ENCODE measurements around the gene GFOD2.
"Not testable (repeated sequence)": the region's sequence is repeated elsewhere in the genome, so short reads cannot be mapped to it uniquely, and the experiment has no call there.

The GFOD2 gene, protein sequence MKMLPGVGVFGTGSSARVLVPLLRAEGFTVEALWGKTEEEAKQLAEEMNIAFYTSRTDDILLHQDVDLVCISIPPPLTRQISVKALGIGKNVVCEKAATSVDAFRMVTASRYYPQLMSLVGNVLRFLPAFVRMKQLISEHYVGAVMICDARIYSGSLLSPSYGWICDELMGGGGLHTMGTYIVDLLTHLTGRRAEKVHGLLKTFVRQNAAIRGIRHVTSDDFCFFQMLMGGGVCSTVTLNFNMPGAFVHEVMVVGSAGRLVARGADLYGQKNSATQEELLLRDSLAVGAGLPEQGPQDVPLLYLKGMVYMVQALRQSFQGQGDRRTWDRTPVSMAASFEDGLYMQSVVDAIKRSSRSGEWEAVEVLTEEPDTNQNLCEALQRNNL

DNA sequence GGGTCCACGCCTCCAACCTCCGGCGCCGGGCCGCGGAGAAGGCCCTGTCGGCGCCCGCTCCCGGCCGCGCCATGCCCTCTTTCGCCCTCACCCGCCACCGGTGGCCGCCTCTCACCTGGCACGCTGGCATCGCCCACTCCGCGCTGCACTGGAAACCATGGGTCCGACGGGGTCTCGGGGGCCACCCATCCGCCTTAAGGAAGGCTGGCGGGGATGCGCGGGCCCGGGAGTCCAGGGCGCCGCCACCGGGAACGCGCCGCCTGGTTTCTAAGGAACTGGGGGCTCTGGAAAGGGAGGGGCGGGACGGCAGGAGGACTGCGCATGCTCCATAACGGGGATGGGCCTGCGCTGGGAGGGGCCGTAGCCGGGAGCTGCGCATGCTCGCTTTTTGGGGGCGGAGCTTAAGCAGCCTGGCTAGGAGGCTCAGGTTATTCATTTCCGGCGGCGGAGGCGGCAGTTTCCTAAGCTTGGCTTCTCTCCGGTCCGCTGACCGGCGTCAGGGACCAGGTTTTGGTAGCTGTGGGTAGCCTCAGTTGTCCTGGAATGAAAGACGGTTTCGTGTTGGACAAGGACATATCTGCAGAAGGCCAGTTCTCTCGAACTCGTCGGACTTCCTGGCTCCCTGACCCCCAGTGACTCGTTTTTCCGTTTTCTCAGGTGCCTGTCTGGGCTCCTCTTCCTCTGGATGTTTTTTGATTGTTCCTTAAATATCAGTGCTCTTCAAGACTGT lies at the start of gene GFOD2:
GFOD2 (minus strand) TSS at position 269 of the 730 bp plus-strand sequence. CDS start 33,601 bp downstream, outside the sequence.
- DNase-seq (ENCODE audit: low spot score), result peak; percentile 100

DNA sequence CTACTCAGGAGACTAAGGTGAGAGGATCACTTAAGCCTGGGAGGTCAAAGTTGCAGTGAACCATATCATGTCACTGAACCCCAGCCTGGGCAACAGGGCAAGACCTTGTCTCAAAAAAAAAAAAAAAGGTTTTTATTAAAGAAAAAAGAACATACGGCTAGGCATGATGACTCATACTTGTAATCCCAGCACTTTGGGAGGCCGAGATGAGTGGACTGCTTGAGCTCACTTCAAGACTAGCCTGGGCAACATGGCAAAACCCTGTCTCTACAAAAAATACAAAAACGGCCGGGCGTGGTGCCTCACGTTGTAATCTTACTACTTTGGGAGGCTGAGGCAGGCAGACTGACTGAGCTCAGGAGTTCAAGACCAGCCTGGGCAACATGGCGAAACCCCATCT lies 48.8 kb upstream of the GFOD2 start:
- no peak for DNase-seq (ENCODE audit: low spot score)

DNA sequence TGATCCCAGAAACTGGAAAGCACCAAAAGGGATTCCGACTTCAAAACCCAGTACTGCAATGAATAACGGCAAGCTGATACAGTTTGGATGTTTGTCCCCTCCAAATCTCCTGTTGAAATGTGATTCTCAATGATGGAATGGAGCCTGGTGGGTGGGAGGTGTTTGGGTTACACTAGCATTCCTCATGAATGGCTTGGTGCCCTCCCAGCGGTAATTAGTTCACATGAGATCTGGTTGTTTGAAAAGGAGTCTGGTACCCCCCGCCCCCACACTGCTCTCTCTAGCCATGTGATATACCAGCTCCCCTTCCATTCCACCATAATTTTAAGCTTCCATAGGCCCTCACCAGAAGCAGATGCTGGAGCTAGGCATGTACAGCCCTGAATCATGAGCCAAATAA lies 47.2 kb upstream of the GFOD2 start:
- no peak for DNase-seq (ENCODE audit: low spot score)

DNA sequence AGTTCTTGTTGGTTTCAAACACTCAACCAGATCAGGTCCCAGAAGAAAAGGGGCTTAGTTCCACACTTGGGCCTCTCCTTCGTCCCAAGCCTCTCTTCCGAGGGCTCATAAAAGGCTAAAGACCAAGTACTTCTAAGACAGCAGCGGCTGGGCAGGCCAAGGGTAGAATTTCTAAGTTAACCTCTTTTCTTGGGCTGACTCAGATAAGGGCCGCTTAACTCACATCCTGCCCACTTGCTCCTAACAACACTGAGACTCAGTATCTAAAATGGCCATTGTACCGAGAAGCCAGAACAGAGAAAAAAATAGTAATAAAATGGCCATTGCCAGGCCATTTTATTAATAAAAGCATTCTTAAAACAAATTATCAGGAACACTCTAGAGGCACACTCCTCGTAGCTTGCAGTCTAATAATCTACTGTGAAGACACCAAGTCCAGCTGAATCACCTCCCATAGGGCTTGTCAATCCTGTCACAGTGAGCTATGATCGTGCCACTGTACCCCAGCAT lies 45.1 kb upstream of the GFOD2 start:
- DNase-seq (ENCODE audit: low spot score), result no peak

DNA sequence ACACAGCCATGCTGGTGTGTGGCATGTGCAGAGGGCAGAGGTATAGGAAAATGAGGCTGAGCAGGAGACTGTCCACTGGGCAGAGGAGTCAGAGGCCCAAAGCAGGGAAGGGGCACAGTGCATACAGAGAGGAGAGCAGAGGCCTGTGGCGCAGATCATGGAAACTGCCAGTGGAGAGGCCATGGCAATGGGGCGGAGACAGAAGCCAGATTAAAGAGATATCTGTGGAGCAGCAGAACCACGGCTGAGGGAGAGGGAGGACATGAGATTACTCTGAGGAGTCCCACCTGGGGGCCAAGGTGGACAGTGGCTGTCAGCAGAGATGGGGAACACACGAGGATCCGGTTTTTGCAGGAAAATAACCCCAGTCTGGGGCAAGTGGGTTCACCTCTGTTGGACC lies 44.0 kb upstream of the GFOD2 start:
- DNase-seq (ENCODE audit: low spot score), result no peak

DNA sequence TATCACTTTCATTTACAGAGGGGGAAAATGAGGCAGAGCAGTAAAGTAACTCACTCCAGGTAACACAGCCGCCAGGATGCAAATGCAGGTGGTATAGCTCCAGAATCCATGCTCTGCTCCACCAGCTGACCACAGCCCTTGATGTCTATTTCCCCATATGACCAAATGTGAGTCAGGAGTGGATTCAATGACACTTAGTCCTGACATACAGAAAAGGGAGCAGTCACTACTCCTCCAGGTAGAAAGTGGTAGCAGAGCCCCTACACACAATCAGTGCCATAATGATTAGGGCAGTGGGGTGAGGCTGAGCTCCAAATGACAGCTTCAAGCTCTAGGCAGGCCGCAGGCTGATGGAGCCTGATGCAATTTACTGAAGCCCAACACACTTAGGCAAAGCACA lies 43.3 kb upstream of the GFOD2 start:
- DNase-seq (ENCODE audit: low spot score), result no peak

DNA sequence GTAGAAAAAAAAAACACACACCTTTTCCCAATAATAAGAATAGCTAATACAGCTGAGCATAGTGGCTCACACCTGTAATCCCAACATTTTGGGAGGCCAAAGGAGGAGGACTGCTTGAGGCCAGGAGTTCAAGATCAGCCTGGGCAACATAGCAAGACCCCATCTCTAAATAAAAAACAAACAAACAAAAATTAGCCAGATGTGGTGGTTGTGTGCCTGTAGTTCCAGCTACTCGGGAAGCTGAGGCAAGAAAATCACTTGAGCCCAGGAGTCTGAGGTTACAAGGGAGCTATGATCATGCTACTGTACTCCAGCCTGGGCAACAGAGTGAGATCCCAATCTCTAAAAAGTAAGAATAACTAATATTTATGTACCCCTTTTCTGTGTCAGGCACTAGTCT lies 42.8 kb upstream of the GFOD2 start:
- no peak for DNase-seq (ENCODE audit: low spot score)

DNA sequence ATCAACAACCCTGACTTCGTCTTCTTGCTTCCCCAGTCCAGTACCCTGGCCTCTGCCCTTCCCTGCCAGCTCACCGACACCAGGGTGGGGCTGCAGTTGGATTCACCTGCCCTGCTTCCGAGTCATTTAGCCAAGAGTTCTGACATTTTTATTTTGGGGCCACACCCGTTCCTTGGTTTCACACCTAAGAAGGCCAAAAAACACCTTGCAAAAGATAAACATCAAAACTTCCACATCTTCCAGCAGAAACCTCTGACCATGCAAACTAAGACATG lies 41.8 kb upstream of the GFOD2 start:
- DNase-seq (ENCODE audit: low spot score), result no peak

DNA sequence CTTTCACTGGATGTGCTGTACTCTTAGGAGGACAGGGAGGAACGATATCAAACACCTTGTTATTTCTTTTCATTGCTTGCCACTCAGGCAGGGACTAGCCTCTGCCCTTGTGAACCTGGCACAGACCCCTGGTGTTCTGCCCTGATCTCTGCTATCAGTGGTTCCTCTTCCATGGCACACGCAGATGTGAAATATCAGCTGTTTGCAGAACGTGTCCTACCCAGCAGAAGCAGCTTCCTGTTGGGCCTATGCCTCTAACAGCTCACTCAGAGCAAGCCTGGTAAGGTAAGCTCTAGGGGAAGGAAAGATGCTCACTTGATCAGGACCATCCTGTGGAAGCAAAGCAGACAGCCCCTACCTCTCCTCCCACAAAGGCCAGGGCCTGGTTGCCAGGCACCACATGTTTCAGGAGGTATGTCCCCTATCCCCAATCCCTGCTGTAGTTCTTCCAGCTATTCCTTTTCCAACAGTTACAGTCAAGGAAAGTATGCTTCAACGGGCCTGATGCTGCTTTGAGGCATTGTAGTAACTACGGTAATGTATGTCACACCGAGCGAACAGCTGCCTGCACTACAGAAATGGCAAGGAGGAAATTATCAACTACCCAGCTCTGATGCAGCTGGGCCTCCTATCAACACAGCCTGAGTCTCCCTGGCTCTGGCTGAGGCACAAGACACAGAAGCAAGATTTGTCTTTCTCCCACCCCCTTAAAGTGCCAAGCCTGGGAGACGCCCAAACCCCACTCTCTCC lies 41.3 kb upstream of the GFOD2 start:
- DNase-seq (ENCODE audit: low spot score), result no peak

DNA sequence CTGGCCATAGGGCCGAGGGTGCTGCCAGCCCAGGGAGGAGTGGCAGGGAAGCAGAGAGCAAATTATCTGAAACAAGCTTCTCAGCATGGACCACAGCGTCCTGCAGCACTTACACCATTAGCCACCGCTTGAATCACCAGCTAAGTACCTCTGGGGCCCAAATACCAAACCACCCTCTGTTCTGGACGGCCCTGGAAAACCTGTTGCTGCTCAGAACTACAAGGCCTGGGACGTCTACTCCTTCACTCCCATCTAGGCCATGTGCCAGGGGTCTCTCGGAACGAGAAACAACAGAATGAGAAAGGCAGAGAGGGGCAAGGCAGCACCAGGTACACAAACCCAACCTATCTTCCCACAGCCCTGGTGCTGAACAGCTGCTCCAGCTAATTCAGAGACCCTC lies 39.9 kb upstream of the GFOD2 start:
- no peak for DNase-seq (ENCODE audit: low spot score)

DNA sequence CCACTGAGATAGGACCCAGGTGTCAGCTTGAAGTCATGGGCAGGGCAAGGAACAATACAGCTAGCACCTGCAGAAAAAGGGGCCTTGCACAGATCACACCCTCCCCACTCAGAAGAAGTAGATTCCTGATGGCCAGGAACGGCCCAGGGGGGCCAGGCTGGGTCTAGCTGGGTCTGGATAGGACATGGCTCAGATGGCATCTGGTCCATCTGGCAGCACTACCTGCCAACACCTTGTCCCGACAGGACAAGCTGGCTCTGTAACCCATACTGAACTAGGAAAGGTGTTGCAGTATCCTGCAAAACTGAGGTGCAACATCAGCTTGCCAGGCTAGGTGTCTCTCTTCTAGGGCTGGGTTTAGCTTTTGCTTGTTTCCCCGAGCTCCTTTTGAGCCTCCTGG lies 38.9 kb upstream of the GFOD2 start:
- DNase-seq (ENCODE audit: low spot score), result no peak

DNA sequence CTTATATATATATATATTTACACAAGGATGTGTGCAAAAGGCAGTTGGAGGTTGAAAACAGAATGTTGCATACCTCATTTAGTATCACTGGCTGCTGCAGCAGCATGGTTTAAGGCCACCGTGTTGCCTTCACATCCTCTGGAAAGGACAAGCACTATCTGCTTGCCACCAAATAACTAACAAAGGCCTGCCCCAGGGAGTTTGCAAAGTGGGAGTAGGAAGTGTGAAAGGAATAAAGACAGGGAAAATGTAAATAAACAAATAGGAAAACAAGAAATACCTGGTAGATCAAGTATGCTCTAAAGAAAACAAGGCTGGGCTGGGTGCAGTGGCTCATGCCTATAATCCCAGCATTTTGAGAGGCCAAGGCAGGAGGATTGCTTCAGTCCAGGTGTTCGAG lies 33.5 kb upstream of the GFOD2 start:
- no peak for DNase-seq (ENCODE audit: low spot score)

DNA sequence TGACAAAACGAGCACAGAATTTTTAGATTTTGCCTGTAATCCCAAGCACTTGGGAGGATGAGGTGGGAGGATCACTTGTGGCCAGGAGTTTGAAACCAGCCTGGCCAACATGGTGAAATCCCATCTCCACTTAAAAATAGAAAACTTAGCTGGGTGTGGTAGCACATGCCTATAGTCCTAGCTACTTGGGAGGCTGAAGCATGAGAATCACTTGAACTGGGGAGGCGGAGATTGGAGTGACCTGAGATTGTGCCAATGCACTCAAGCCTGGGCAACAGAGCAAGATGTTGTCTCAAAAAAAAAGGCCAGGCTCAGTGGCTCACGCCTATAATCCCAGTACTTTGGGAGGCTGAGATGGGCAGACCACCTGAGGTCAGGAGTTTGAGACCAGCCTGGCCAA lies 32.2 kb upstream of the GFOD2 start:
- DNase-seq (ENCODE audit: low spot score), result not testable (repeated sequence)

DNA sequence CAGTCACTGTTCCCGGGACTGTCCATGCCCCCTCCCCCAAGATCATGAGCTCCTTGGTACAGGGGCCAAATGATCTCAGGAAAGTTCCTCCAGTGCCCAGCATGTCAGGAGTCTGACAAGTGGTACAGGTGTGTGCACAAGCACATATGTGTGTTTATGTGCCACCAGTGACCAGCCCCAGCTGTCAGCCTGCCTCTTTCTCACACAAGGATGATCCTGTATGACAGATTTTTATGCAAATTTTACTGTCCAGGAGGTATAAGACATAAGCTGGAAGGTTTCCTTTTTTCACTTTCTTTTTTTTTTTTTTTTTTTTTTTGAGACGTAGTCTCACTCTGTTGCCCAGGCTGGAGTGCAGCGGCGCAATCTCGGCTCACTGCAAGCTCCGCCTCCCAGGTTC lies 31.4 kb upstream of the GFOD2 start:
- peak; percentile 58 for DNase-seq (ENCODE audit: low spot score)

DNA sequence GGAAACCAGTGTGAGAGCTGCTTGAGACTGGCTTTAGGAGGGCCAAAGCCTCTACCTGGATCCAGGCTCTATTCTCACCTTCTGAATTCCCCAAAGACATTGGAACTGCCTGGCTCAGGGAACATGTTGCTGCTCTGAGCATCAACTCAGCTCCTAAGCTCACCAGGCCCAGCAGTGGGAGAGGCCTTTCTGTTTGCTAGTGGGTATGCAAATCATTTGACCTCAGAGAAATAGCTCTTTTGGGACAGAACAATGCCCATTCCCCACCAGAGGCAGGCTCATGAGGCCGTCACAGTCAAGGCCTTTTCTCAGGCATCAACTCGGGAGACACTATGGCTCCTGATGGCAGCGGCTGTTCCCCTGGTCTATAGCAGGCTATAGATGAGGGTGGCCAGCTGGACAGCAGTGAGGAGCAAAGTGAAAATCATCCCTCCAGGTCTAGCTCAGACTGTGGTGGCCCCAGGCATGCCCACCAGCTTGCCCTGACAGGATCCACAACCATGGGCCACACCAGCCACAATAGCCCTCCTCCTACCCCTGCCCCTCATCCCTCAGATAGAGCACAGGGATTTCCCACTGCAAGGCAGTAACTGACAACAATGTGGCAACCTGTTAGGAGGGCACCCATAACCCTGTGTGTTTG lies 30.4 kb upstream of the GFOD2 start:
- no peak for DNase-seq (ENCODE audit: low spot score)

DNA sequence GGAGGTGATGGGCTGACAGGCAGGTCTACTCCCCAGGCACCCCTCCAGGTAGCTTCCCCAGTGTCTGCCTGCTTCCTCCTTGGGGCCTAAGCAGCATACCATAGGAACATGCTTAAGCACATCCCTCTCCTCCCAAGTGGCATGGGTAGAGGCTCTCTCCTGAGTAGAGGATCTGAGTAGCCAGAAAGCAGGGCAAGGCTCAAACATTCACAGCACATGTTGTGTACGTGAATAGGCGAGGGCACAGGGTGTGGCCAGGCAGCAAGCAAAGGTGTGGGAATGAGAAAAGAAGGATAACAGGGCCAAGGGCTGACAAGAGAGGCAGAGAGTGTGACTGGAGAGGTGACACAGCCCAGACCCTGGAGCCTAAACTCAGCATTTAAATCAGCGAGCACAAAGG lies 29.7 kb upstream of the GFOD2 start:
- no peak for DNase-seq (ENCODE audit: low spot score)

DNA sequence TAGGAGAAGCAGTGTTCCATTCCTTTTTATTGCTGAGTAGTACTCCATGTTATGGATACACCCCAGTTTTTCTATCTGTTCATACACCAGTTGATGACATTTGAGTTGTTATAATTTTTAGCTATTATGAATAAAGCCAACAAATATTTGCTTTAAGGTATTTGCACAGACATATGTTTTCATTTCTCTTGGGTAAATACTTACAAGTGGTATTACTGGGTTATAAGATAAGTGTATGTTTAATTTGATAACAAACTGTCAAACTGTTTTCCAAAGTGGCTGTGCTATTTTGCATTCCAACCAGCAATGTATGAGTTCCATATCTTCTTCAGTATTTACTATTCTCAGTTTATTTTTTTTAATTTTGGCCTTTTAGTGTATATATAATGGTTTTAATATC lies 27.7 kb upstream of the GFOD2 start:
- DNase-seq (ENCODE audit: low spot score), result no peak

DNA sequence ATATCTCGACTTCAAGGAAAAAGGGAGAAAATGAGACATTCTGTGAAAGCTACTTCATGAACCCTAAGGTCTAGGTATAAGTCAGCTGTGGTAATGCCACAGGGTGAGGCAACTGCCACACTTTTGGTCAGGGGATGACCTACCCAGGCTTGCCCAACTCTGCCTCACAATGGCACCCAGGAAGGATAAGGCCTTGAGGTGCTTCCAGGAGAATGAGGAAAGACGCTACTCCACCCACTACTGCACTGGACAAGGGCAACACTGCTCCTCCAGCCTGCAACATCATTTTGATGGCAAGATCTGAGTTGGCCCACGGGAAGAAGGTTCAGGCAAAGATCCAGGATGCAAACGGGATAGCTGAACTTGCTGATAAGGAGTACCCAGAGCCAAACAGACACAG lies 22.0 kb upstream of the GFOD2 start:
- DNase-seq (ENCODE audit: low spot score), result no peak

DNA sequence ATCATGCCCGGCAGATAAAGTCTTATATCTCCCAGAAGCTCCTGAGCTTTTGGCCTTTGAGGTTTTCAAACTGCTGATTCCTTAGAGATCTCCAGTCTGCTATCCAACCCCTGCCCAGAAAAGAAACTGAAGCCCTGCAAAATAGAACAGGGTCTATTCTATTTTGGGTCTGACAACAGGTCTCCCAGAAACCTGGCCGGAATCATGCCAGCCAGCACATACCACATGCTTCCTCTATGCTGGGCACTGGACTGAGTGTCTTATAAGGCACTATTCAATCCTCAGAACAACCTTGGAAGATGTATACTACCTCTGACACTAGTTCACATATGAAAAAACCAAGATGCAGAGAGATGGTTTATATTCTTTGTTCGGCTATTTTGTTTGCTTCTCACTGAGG lies 21.3 kb upstream of the GFOD2 start:
- DNase-seq (ENCODE audit: low spot score), result no peak

DNA sequence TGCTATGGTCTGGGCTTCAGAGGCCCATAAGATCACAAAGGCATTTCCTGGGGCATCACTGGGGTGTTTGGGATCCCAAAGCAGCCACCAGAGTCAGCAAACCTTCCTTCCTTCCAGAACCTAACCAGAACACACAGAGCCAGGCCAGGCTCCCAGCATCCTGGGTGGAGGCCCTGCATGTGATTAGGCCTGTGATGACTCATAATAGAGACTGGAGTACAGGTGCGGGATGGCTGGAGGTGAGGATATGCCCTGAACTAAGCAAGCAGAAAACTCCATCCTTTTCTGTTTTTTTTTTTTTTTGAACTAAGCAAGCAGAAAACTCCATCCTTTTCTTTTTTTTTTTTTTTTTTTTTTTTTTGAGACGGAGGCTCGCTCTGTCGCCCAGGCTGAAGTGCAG lies 17.7 kb upstream of the GFOD2 start:
- DNase-seq (ENCODE audit: low spot score), result no peak

DNA sequence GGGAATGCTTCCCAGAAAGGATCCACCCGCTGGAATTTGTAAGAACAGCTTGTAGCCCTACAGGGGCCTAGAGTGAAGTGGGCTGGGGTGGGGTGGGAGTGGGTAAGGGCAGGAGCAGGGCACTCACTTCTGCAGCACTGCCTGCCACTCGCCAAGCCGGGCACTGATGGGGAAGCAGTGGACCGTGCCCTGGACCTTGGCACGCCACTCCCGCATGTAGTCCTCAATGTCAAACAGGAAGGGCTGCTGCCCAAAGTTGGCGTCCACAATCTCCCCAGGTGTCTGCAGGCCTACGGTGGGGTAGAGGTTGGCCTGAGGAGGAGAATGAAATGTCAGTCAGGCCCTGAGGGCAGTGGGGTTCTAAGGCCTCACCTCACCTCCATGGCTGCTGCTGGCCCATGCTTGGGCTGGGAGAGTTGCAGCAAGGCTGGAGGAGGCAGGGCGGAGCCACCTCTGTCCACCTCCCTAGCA lies 15.7 kb upstream of the GFOD2 start:
- DNase-seq (ENCODE audit: low spot score), result no peak

DNA sequence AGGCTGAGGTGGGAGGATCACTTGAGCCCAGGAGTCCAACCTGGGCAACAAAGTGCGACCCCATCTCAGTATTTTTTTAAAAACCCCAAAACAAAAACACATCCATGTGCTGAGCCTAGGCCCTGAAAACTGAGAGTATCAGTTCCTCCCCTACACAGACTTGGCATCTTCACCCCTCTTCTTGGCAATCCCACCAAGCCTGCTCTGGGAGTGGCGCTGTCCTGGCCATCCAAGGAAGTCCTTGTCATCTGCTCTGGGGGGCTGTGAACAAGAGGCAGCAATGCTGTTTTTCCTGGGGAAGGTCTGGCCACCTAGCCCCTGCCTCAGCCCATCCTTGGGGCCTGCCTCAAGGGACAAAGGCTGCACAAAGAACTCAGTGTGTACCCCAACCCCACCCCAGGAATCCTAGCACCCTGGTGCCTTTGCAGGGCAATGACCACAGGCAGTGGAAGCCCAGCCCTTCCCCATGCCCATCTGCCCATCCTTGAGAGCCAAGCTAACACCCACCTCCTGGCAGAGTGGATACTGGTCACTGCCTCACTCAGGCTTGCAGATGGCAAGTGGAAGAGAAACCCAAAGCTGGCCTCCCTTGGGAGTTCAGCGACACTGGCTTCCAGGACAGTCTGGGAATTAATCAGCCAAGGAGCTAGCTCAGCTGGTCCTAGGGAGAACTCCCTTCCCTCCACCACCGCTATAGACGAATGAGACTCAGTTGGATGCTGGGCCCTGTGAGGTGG lies 14.8 kb upstream of the GFOD2 start:
- no peak for DNase-seq (ENCODE audit: low spot score)

Measured in germinal center (tissue), 1 donor.